ENCODE measurements around the gene KRTAP5-11. TPM values are rescaled to one million over a fixed set of nuclear protein-coding genes. Genes with fewer than 3 reads are reported as not detected.
"Not testable (repeated sequence)": the region's sequence is repeated elsewhere in the genome, so short reads cannot be mapped to it uniquely, and the experiment has no call there.

The KRTAP5-11 gene
- polyA plus RNA-seq, 1 donor from 2014 or later: not detected

GRCh38 chr11:71537537-71537936, 45.1 kb downstream of the KRTAP5-11 start:
- Mint-ChIP-seq H3K27me3 (peaks cover 18% of the 10 kb centered on the region), H3K27ac (no peak overlapping the region), H3K4me3 (no peak overlapping the region), H3K36me3 (peaks cover 7% of the 10 kb centered on the region), H3K4me1 (peaks cover 0 to 3% (median 0%) of the 10 kb centered on the region in 3 donors), H3K9me3 (peaks cover 0 to 7% (median 5%) of the 10 kb centered on the region in 3 donors)

GRCh38 chr11:71535825-71536224, 46.9 kb downstream of the KRTAP5-11 start:
- peaks cover 5% of the 10 kb centered on the region for H3K36me3 Mint-ChIP-seq
- H3K27me3 Mint-ChIP-seq: peaks cover 10% of the 10 kb centered on the region
- no peak overlapping the region for H3K27ac Mint-ChIP-seq
- H3K4me1 Mint-ChIP-seq: peaks cover 0 to 1% (median 0%) of the 10 kb centered on the region in 3 donors
- H3K4me3 Mint-ChIP-seq: no peak overlapping the region
- H3K9me3 Mint-ChIP-seq: peaks cover 0 to 3% (median 2%) of the 10 kb centered on the region in 3 donors

GRCh38 chr11:71534711-71535608, 47.7 kb downstream of the KRTAP5-11 start:
- H3K27me3 Mint-ChIP-seq: peaks cover 10% of the 10 kb centered on the region
- H3K36me3 Mint-ChIP-seq, H3K9me3 Mint-ChIP-seq, H3K4me3 Mint-ChIP-seq, H3K4me1 Mint-ChIP-seq, H3K27ac Mint-ChIP-seq: not testable (repeated sequence)

- Mint-ChIP-seq H3K4me1 (peaks cover 0 to 4% (median 0%) of the 10 kb centered on the region in 3 donors), H3K27ac (no peak overlapping the region), H3K27me3 (no peaks in the 10 kb centered on the region), H3K36me3 (peaks cover 5% of the 10 kb centered on the region), H3K4me3 (no peak overlapping the region), H3K9me3 (no peaks in the 10 kb centered on the region)
These were observed 50.6 kb downstream of the KRTAP5-11 start for GRCh38 chr11:71532036-71532610.

Other genes starting within 250 kb of the KRTAP5-11 start
- gene DHCR7, start 134.5 kb downstream of the KRTAP5-11 start, polyA plus RNA-seq: 16.6 TPM
- gene NADSYN1, start 129.7 kb downstream of the KRTAP5-11 start, polyA plus RNA-seq: 39.5 TPM
- not detected for gene KRTAP5-7, start 55.6 kb downstream of the KRTAP5-11 start, polyA plus RNA-seq
- not detected for gene KRTAP5-8, start 44.9 kb downstream of the KRTAP5-11 start, polyA plus RNA-seq
- not detected for gene KRTAP5-9, start 34.5 kb downstream of the KRTAP5-11 start, polyA plus RNA-seq
- gene KRTAP5-10, start 17.3 kb downstream of the KRTAP5-11 start, polyA plus RNA-seq: not detected

All from IgD-negative memory B cell (primary cell).